HG03378 (cell line): Measurements from ENCODE around the gene SAA2.
"Not testable (repeated sequence)": the region's sequence is repeated elsewhere in the genome, so short reads cannot be mapped to it uniquely, and the experiment has no call there.

Source experiments
- ATAC-seq: cut with Tn5 transposase; IDR thresholded peaks from one replicate; pipeline ENCODE4 v1.9.1; 2021; ENCODE audit warnings: mild to moderate bottlenecking, moderate library complexity; ENCODE audit not compliant: unreplicated experiment

Gene SAA2

DNA sequence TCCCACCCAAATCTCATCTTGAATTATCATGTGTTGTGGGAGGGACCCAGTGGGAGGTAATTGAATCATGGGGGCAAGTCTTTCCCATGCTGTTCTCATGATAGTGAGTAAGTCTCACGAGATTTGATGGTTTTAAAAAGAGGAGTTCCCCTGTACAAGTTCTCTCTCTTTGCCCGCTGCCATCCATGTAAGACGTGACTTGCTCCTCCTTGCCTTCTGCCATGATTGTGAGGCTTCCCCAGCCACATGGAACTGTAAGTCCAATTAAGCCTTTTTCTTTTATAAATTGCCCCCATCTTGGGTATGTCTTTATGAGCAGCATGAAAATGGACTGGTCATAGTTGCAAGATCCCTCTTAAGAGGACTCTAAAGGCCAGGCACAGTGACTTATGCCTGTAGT lies 50.7 kb downstream of the SAA2 start:
- not testable (repeated sequence) for ATAC-seq

DNA sequence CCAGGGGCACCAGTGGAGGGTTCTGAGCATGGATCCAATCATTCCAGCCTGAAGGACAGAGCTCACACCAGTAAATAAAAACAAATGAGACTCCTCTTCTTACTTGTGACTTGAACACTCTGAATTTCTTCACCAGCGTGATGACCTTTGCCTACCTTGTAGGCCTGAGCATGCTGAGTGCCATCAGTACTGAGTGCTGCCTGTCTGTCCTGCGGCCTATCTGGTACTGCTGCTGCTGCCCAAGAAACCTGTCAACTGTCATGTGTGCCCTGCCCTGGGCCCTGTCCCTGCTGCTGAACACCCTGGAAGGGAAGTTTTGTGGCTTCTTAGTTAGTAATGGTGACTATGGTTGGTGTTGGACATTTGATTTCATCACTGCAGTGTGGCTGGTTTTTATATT lies 51.9 kb downstream of the SAA2 start:
- ATAC-seq, result no peak
